SK-N-SH treated with all-trans-retinoic acid at 6 μM for 48 hours (cell line): ENCODE measurements around the gene NUP93.

Experiments used
- ATAC-seq: fragments of 200-7000 bp; cut with Tn5 transposase; 3 replicates; pipeline ENCODE4 v1.9.1; 2020; ENCODE audit warnings: mild to moderate bottlenecking, moderate library complexity
- BACH2 ChIP-seq: fragments of 250-450 bp; sonication (Bioruptor Pico); IDR thresholded peaks from 2 replicates; pipeline ENCODE4 v1.9.0; 2021; ENCODE audit warnings: mild to moderate bottlenecking, borderline replicate concordance
- CREB5 ChIP-seq: fragments of 250-450 bp; sonication (Bioruptor Pico); IDR thresholded peaks from 2 replicates; pipeline ENCODE4 v1.5.1; 2020; ENCODE audit warnings: low read depth, mild to moderate bottlenecking, moderate library complexity
- CSDC2 ChIP-seq: fragments of 250-450 bp; sonication (Bioruptor Pico); IDR thresholded peaks from 2 replicates; pipeline ENCODE4 v1.5.0; 2020; ENCODE audit warnings: mild to moderate bottlenecking, moderate library complexity
- ESRRG ChIP-seq: fragments of 250-450 bp; sonication (Bioruptor Pico); IDR thresholded peaks from 2 replicates; pipeline ENCODE4 v1.6.1; 2021; ENCODE audit warnings: mild to moderate bottlenecking
- GLIS3 ChIP-seq: fragments of 250-450 bp; sonication (Bioruptor Pico); IDR thresholded peaks from 2 replicates; pipeline ENCODE4 v1.5.0; 2020; ENCODE audit warnings: mild to moderate bottlenecking, moderate library complexity
- ISL1 ChIP-seq: fragments of 250-450 bp; sonication (Bioruptor Pico); IDR thresholded peaks from 2 replicates; pipeline ENCODE4 v2.1.2; 2022; ENCODE audit warnings: mild to moderate bottlenecking, moderate library complexity
- OSR1 ChIP-seq: fragments of 250-450 bp; sonication (Bioruptor Pico); IDR thresholded peaks from 2 replicates; pipeline ENCODE4 v1.8.0; 2022; ENCODE audit warnings: moderate library complexity, mild to moderate bottlenecking, inconsistent platforms
- PPARA ChIP-seq: fragments of 250-450 bp; sonication (Bioruptor Pico); IDR thresholded peaks from 2 replicates; pipeline ENCODE4 v1.5.0; 2020; ENCODE audit warnings: mild to moderate bottlenecking, borderline replicate concordance
- RARB ChIP-seq: fragments of 250-450 bp; sonication (Bioruptor Pico); IDR thresholded peaks from 2 replicates; pipeline ENCODE4 v1.8.0; 2021; ENCODE audit warnings: mild to moderate bottlenecking, moderate library complexity
- SNAI2 ChIP-seq: fragments of 250-450 bp; sonication (Bioruptor Pico); IDR thresholded peaks from 2 replicates; pipeline ENCODE4 v1.5.0; 2020; ENCODE audit warnings: mild to moderate bottlenecking, moderate library complexity
- TCF4 ChIP-seq: fragments of 250-450 bp; sonication (Bioruptor Pico); IDR thresholded peaks from 2 replicates; pipeline ENCODE4 v1.8.0; 2021; ENCODE audit warnings: mild to moderate bottlenecking, moderate library complexity, borderline replicate concordance
- TOX ChIP-seq: fragments of 250-450 bp; sonication (Bioruptor Pico); IDR thresholded peaks from 2 replicates; pipeline ENCODE4 v1.8.0; 2021; ENCODE audit warnings: mild to moderate bottlenecking, moderate library complexity, borderline replicate concordance
- ZC3H10 ChIP-seq: fragments of 250-450 bp; sonication (Bioruptor Pico); IDR thresholded peaks from 2 replicates; pipeline ENCODE4 v1.5.1; 2021; ENCODE audit warnings: mild to moderate bottlenecking, moderate library complexity
- ZFP3 ChIP-seq: fragments of 250-450 bp; sonication (Bioruptor Pico); IDR thresholded peaks from 2 replicates; pipeline ENCODE4 v1.5.0; 2020; ENCODE audit warnings: mild to moderate bottlenecking, moderate library complexity
- ZFP30 ChIP-seq: fragments of 450-650 bp; formaldehyde crosslinking; IDR thresholded peaks from 2 replicates; pipeline ENCODE4 v1.5.0; 2022; ENCODE audit warnings: mild to moderate bottlenecking, moderate library complexity
- ZNF565 ChIP-seq: fragments of 450-650 bp; formaldehyde crosslinking; conservative IDR thresholded peaks from 2 replicates; pipeline ENCODE4 v1.5.0; 2020; ENCODE audit warnings: low read depth, mild to moderate bottlenecking, moderate library complexity
- ZNF70 ChIP-seq: fragments of 450-650 bp; formaldehyde crosslinking; IDR thresholded peaks from 2 replicates; pipeline ENCODE4 v1.5.0; 2020; ENCODE audit warnings: mild to moderate bottlenecking, moderate library complexity
- ZNF8 ChIP-seq: fragments of 450-650 bp; formaldehyde crosslinking; IDR thresholded peaks from 2 replicates; pipeline ENCODE4 v1.5.0; 2020; ENCODE audit warnings: mild to moderate bottlenecking, moderate library complexity
- TF ChIP-seq, protein P1 (sequence below): fragments of 250-450 bp; sonication (Bioruptor Pico); IDR thresholded peaks from 2 replicates; pipeline ENCODE4 v1.5.1; 2021; ENCODE audit warnings: mild to moderate bottlenecking, moderate library complexity
- TF ChIP-seq, protein P2 (sequence below): fragments of 250-450 bp; sonication (Bioruptor Pico); IDR thresholded peaks from 2 replicates; pipeline ENCODE4 v1.8.0; 2020; ENCODE audit warnings: mild to moderate bottlenecking, moderate library complexity, borderline replicate concordance
- TF ChIP-seq, protein P3 (sequence below): fragments of 250-450 bp; sonication (Bioruptor Pico); IDR thresholded peaks from 2 replicates; pipeline ENCODE4 v1.8.0; 2021; ENCODE audit warnings: low read depth, mild to moderate bottlenecking, moderate library complexity, borderline replicate concordance

The NUP93 gene

DNA sequence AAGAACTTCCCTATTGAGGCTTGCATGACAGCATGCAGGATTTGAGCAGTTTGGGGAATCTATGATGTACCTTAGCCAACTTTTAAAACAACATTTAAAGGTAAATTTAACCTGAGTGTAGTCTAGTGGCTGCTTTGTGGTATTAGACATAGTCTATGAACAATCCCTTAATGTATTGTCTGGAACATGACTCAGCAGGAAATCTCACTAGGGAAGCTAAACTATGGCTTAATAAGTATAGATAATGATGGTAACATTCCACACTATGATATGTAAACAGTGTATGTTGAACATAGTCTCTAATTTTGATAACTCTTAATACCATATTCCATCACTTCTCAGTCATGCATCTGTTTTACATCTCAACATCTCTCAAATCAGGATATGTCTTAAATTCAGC, 83.0 kb downstream of the NUP93 start:
- ATAC-seq = peak; percentile 68
- TF ChIP-seq ISL1 (CRISPR knock-in tag) (no peak), SNAI2 (CRISPR knock-in tag) (no peak), ZNF70 (no peak), ESRRG (CRISPR knock-in tag) (no peak), CSDC2 (CRISPR knock-in tag) (no peak), OSR1 (CRISPR knock-in tag) (no peak), ZFP30 (CRISPR knock-in tag) (no peak), ZFP3 (no peak), ZNF8 (CRISPR knock-in tag) (no peak), PPARA (CRISPR knock-in tag) (no peak)
- TF ChIP-seq, protein P1, sequence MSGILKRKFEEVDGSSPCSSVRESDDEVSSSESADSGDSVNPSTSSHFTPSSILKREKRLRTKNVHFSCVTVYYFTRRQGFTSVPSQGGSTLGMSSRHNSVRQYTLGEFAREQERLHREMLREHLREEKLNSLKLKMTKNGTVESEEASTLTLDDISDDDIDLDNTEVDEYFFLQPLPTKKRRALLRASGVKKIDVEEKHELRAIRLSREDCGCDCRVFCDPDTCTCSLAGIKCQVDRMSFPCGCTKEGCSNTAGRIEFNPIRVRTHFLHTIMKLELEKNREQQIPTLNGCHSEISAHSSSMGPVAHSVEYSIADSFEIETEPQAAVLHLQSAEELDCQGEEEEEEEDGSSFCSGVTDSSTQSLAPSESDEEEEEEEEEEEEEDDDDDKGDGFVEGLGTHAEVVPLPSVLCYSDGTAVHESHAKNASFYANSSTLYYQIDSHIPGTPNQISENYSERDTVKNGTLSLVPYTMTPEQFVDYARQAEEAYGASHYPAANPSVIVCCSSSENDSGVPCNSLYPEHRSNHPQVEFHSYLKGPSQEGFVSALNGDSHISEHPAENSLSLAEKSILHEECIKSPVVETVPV (CRISPR knock-in tag) = no peak

- peak; percentile 42; the same call in 2 of the 3 replicates for ATAC-seq
- TF ChIP-seq TCF4 (CRISPR knock-in tag) (no peak), ZFP3 (no peak), ZC3H10 (CRISPR knock-in tag) (no peak), ISL1 (CRISPR knock-in tag) (no peak), ZNF8 (CRISPR knock-in tag) (no peak), ZNF565 (CRISPR knock-in tag) (no peak), SNAI2 (CRISPR knock-in tag) (no peak), CREB5 (no peak), CSDC2 (CRISPR knock-in tag) (no peak), BACH2 (no peak), PPARA (CRISPR knock-in tag) (no peak)
- TF ChIP-seq, protein P2, sequence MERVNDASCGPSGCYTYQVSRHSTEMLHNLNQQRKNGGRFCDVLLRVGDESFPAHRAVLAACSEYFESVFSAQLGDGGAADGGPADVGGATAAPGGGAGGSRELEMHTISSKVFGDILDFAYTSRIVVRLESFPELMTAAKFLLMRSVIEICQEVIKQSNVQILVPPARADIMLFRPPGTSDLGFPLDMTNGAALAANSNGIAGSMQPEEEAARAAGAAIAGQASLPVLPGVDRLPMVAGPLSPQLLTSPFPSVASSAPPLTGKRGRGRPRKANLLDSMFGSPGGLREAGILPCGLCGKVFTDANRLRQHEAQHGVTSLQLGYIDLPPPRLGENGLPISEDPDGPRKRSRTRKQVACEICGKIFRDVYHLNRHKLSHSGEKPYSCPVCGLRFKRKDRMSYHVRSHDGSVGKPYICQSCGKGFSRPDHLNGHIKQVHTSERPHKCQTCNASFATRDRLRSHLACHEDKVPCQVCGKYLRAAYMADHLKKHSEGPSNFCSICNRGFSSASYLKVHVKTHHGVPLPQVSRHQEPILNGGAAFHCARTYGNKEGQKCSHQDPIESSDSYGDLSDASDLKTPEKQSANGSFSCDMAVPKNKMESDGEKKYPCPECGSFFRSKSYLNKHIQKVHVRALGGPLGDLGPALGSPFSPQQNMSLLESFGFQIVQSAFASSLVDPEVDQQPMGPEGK (CRISPR knock-in tag) = no peak
- TF ChIP-seq, protein P1 (CRISPR knock-in tag) = no peak
- TF ChIP-seq, all 23 proteins: peak for 0
These were observed 84.9 kb downstream of the NUP93 start for GRCh38 chr16:56814537-56815432.

DNA sequence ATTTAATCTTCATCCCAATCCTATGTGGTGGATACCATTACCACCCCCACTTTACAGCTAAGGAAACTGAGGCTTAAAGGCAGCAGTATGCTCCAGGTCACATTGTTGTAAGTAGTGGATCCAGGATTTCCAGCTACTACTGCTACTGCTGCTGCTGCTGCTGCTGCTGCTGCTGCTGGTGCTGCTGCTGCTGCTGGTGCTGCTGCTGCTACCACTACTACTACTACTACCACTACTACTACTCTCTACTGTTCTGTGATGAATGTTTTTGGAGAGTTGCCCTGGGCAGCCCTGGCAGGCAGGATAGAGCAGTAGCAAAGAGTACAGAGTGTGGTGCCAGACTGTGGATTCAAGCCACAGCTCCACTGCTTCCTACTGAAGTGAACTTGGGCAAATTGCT, 85.8 kb downstream of the NUP93 start:
- TF ChIP-seq RARB (no peak), GLIS3 (CRISPR knock-in tag) (no peak), CSDC2 (CRISPR knock-in tag) (no peak), PPARA (CRISPR knock-in tag) (no peak), TOX (CRISPR knock-in tag) (no peak)
- TF ChIP-seq, protein P3, sequence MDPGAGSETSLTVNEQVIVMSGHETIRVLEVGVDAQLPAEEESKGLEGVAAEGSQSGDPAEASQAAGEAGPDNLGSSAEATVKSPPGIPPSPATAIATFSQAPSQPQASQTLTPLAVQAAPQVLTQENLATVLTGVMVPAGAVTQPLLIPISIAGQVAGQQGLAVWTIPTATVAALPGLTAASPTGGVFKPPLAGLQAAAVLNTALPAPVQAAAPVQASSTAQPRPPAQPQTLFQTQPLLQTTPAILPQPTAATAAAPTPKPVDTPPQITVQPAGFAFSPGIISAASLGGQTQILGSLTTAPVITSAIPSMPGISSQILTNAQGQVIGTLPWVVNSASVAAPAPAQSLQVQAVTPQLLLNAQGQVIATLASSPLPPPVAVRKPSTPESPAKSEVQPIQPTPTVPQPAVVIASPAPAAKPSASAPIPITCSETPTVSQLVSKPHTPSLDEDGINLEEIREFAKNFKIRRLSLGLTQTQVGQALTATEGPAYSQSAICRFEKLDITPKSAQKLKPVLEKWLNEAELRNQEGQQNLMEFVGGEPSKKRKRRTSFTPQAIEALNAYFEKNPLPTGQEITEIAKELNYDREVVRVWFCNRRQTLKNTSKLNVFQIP (CRISPR knock-in tag) = no peak
- ATAC-seq = no peak
